NCI-H2029 treated with DMSO at 0.1 percent for 48 hours (cell line): ENCODE data around the gene PCK1.

Experiments used
- DNase-seq: peaks from one replicate; lab custom pipeline; 2025; lab: John Stamatoyannopoulos, UW

Gene PCK1

GRCh38 chr20:57605878-57606277 lies 45.0 kb downstream of the PCK1 start:
- DNase-seq = no peak

GRCh38 chr20:57608516-57608915 lies 47.6 kb downstream of the PCK1 start:
- DNase-seq = no peak

- DNase-seq = no peak
Observed at GRCh38 chr20:57609086-57609841, 48.4 kb downstream of the PCK1 start.

- no peak for DNase-seq
Observed at GRCh38 chr20:57609842-57610167, 48.9 kb downstream of the PCK1 start.

- no peak for DNase-seq
Observed at GRCh38 chr20:57610261-57610952, 49.5 kb downstream of the PCK1 start.

GRCh38 chr20:57611586-57612311 lies 50.8 kb downstream of the PCK1 start:
- DNase-seq = no peak

- DNase-seq = no peak
Observed at GRCh38 chr20:57612436-57612835, 51.5 kb downstream of the PCK1 start.

GRCh38 chr20:57612916-57613315 lies 52.0 kb downstream of the PCK1 start:
- no peak for DNase-seq

GRCh38 chr20:57613481-57613921 lies 52.6 kb downstream of the PCK1 start:
- no peak for DNase-seq

- no peak for DNase-seq
Observed at GRCh38 chr20:57614490-57615444, 53.9 kb downstream of the PCK1 start.

- DNase-seq = no peak
Observed at GRCh38 chr20:57615445-57615811, 54.5 kb downstream of the PCK1 start.

- no peak for DNase-seq
Observed at GRCh38 chr20:57616143-57616951, 55.4 kb downstream of the PCK1 start.

GRCh38 chr20:57617079-57617795 lies 56.3 kb downstream of the PCK1 start:
- DNase-seq = no peak
